ENCODE data around the gene SPATA31E1.

GRCh38 chr9:87869082-87869481 is 13.6 kb upstream of the SPATA31E1 start:
- TF ChIP-seq CTCF (IDR thresholded peaks at IDR 0.05 in 8 of 11, conservative IDR thresholded peaks at IDR 0.05 in 3 of 11) (no peak), POLR2A (IDR thresholded peaks at IDR 0.05) (no peak)

Measured in spleen (tissue), 7 donors.